Measurements from ENCODE around the gene ARMC5. TPM values are rescaled to one million over a fixed set of nuclear protein-coding genes. Genes with fewer than 3 reads are reported as not detected.
A peak's percentile ranks its signal among the peaks of the same experiment; 100 is the strongest.

Gene ARMC5
- total RNA-seq, 1 experiment from 2014 or later, result 18.6 TPM

DNA sequence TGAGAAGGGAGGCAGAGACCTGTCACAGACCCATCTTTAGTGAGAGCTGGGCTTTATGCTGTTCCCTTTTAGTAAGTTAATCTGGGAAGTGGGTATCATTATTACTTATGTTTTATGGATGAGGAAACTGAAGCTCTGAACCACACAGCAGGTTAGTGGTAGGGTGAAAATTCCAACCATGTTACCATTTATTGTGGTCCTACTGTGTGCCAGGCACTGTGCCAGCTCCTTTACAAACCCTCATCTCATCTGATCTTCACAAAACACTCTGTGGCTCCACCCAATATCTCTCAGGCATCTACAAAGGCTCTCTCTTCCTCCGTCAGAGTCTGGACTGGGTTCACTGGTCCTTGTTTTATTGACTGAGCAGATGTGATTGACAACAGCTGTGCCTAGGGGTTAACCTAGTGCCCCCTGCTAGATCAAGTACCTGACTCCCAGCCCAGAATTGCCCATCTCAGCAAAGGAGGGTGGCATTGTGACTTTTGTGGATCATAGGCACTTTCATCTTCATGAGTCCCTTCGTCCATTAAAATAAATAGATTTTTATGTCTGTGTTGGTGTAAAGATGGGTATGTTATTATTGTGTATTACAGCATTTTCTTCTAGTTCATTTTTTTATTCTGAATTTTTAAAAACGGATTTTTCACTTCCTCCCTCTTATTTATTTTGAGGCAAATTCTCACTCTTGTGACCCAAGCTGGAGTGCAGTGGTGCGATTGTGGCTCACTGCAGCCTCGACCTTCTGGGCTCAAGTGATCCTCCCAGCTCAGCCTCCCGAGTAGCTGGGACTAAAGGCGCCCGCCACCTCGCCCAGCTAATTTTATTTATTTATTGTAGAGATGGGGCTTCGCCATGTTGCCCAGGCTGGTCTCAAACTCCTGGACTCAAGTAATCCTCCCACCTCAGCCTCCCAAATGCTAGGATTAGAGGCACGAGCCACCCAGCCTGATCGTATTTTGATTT is 15.8 kb downstream of the ARMC5 start:
- Histone ChIP-seq H3K36me3 (ENCODE audit: low read depth) (no peaks in the 10 kb centered on the region), H3K9me3 (ENCODE audit: insufficient read depth, low read depth) (no peaks in the 10 kb centered on the region), H3K79me2 (ENCODE audit: low read depth) (no peaks in the 10 kb centered on the region), H3K4me2 (peak overlapping the region; percentile 75; the same call in 1 of the 2 replicates), H2AFZ (no peak overlapping the region), H3K4me1 (replicated peaks; ENCODE audit: insufficient read depth) (peaks cover 24% of the 10 kb centered on the region), H4K20me1 (ENCODE audit: insufficient read depth) (no peaks in the 10 kb centered on the region), H3K27me3 (ENCODE audit: insufficient read depth, low read depth) (no peaks in the 10 kb centered on the region), H3K9me2 (ENCODE audit: insufficient read depth) (no peaks in the 10 kb centered on the region), H3K27ac (no peak overlapping the region), H3K4me3 (no peak overlapping the region), H3F3A (ENCODE audit: insufficient read depth, low read depth) (peaks cover 40% of the 10 kb centered on the region)
- TF ChIP-seq, protein P1, sequence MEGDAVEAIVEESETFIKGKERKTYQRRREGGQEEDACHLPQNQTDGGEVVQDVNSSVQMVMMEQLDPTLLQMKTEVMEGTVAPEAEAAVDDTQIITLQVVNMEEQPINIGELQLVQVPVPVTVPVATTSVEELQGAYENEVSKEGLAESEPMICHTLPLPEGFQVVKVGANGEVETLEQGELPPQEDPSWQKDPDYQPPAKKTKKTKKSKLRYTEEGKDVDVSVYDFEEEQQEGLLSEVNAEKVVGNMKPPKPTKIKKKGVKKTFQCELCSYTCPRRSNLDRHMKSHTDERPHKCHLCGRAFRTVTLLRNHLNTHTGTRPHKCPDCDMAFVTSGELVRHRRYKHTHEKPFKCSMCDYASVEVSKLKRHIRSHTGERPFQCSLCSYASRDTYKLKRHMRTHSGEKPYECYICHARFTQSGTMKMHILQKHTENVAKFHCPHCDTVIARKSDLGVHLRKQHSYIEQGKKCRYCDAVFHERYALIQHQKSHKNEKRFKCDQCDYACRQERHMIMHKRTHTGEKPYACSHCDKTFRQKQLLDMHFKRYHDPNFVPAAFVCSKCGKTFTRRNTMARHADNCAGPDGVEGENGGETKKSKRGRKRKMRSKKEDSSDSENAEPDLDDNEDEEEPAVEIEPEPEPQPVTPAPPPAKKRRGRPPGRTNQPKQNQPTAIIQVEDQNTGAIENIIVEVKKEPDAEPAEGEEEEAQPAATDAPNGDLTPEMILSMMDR (conservative IDR thresholded peaks at IDR 0.05), result no peak
- TF ChIP-seq EZH2 (IDR thresholded peaks at IDR 0.05; ENCODE audit: low read depth), result no peak
- BruUV-seq (replicated peaks), result TSS peak; percentile 23
- ChIA-PET POLR2A (ENCODE audit: unreplicated experiment) (interaction anchor here (0.6 kb wide), 1 partner anchor 11 kb away, joined by 6 read pairs; no protein-coding TSS in a partner anchor), CTCF (interaction anchor here (0.6 kb wide), 1 partner anchor 220 kb away, joined by 3 read pairs; no protein-coding TSS in a partner anchor)
- intact Hi-C loops (cut with micrococcal nuclease; ENCODE audit: unreplicated experiment), result loop anchor here (5.0 kb wide), 3 partner anchors 222 to 392 kb away; a partner anchor contains a TSS
- DNase-seq, result no peak

DNA sequence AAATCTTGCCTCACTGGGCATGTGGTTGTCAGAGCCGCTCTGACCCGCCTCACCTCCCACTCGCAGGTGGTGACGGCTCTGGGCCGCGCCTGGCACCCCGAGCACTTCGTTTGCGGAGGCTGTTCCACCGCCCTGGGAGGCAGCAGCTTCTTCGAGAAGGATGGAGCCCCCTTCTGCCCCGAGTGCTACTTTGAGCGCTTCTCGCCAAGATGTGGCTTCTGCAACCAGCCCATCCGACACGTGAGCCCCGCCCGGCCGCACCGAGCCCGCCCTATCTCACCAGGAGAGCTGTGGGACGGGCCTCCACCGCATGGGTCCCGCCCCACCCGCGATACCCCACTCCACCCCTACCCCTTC is 16.6 kb downstream of the ARMC5 start:
- H2AFZ ChIP-seq, result peak overlapping the region; percentile 95
- ChIA-PET POLR2A (ENCODE audit: unreplicated experiment) (interaction anchor here (0.6 to 1.3 kb wide), 2 partner anchors 10 to 16 kb away, joined by 6 to 9 read pairs; no protein-coding TSS in a partner anchor), CTCF (no interaction called here)
- peaks cover 24% of the 10 kb centered on the region for H3K4me1 ChIP-seq (replicated peaks; ENCODE audit: insufficient read depth)
- no peaks in the 10 kb centered on the region for H3K36me3 ChIP-seq (ENCODE audit: low read depth)
- BruUV-seq (replicated peaks), result no TSS peak
- no peak overlapping the region for H3K27ac ChIP-seq
- peaks cover 37% of the 10 kb centered on the region for H3F3A ChIP-seq (ENCODE audit: insufficient read depth, low read depth)
- H3K4me2 ChIP-seq, result peak overlapping the region; percentile 75
- peak overlapping the region; percentile 87; the same call in 1 of the 2 replicates for H3K4me3 ChIP-seq
- H3K9me3 ChIP-seq (ENCODE audit: insufficient read depth, low read depth), result no peaks in the 10 kb centered on the region
- H3K27me3 ChIP-seq (ENCODE audit: insufficient read depth, low read depth), result no peaks in the 10 kb centered on the region
- intact Hi-C loops (cut with micrococcal nuclease; ENCODE audit: unreplicated experiment), result loop anchor here (5.0 kb wide), 2 partner anchors 236 to 391 kb away; a partner anchor contains a TSS
- H3K79me2 ChIP-seq (ENCODE audit: low read depth), result no peaks in the 10 kb centered on the region
- TF ChIP-seq, protein P1 (conservative IDR thresholded peaks at IDR 0.05), result no peak
- TF ChIP-seq EZH2 (IDR thresholded peaks at IDR 0.05; ENCODE audit: low read depth), result no peak
- H4K20me1 ChIP-seq (ENCODE audit: insufficient read depth), result no peaks in the 10 kb centered on the region
- no peak for DNase-seq
- H3K9me2 ChIP-seq (ENCODE audit: insufficient read depth), result no peaks in the 10 kb centered on the region

DNA sequence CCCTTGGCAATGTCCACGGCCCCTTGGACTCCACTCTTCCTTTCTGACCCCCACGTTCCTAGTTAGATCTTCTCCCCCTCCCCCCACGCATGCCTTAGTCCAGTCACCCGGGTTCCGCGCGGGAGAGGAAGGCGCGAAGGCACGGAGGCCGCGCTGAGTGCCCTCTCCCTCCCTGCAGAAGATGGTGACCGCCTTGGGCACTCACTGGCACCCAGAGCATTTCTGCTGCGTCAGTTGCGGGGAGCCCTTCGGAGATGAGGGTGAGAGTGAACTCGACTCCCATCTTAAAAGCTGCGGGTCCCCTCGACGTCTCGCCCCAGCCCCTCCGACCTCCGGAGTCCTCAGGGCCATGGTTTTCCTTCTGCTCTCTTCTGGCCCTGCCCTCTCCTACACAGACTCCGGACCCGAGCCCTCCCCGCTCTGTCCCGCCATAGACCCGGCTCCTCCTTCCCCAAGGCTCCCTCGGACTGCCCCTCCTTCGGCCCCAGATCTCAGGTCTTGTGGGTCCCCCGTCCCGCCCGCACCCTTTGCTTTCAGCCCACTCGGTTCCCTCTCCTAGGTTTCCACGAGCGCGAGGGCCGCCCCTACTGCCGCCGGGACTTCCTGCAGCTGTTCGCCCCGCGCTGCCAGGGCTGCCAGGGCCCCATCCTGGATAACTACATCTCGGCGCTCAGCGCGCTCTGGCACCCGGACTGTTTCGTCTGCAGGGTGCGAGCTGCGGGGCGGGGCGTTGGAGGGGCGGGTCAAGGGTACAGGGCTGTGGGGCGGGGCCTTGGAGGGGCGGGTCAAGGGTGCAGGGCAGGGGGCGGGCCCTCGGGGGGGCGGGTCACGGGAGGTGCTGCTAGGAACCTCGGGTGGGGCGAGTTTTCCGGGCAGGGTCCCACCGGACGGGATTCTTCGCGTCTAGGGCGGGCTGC is 17.3 kb downstream of the ARMC5 start:
- H4K20me1 ChIP-seq (ENCODE audit: insufficient read depth), result no peaks in the 10 kb centered on the region
- peaks cover 21% of the 10 kb centered on the region for H3K4me1 ChIP-seq (replicated peaks; ENCODE audit: insufficient read depth)
- peak overlapping the region; percentile 95 for H2AFZ ChIP-seq
- H3K9me3 ChIP-seq (ENCODE audit: insufficient read depth, low read depth), result no peaks in the 10 kb centered on the region
- no TSS peak for BruUV-seq (replicated peaks)
- H3K79me2 ChIP-seq (ENCODE audit: low read depth), result no peaks in the 10 kb centered on the region
- peak overlapping the region; percentile 75 for H3K4me2 ChIP-seq
- H3K36me3 ChIP-seq (ENCODE audit: low read depth), result no peaks in the 10 kb centered on the region
- ChIA-PET POLR2A (ENCODE audit: unreplicated experiment) (interaction anchor here (0.5 to 1.3 kb wide), 5 partner anchors 17 to 479 kb away, joined by 3 to 9 read pairs (median 4); no protein-coding TSS in a partner anchor), CTCF (interaction anchor here (0.5 to 2.2 kb wide), 4 partner anchors 16 to 236 kb away, joined by 3 to 7 read pairs (median 4); a partner anchor contains a TSS)
- peaks cover 31% of the 10 kb centered on the region for H3F3A ChIP-seq (ENCODE audit: insufficient read depth, low read depth)
- TF ChIP-seq EZH2 (IDR thresholded peaks at IDR 0.05; ENCODE audit: low read depth), result no peak
- TF ChIP-seq, protein P1 (conservative IDR thresholded peaks at IDR 0.05), result no peak
- DNase-seq, result peak; percentile 62 to 90
- peak overlapping the region; percentile 87 for H3K4me3 ChIP-seq
- intact Hi-C loops (cut with micrococcal nuclease; ENCODE audit: unreplicated experiment), result loop anchor here (1.0 to 5.0 kb wide), 4 partner anchors 17 to 391 kb away; partner anchors contain the start of genes ARMC5 and RUSF1
- no peaks in the 10 kb centered on the region for H3K9me2 ChIP-seq (ENCODE audit: insufficient read depth)
- no peaks in the 10 kb centered on the region for H3K27me3 ChIP-seq (ENCODE audit: insufficient read depth, low read depth)
- peak overlapping the region; percentile 50 for H3K27ac ChIP-seq
